Measurements from ENCODE around the gene OLFM2.
"Not testable (repeated sequence)": the region's sequence is repeated elsewhere in the genome, so short reads cannot be mapped to it uniquely, and the experiment has no call there.

DNA sequence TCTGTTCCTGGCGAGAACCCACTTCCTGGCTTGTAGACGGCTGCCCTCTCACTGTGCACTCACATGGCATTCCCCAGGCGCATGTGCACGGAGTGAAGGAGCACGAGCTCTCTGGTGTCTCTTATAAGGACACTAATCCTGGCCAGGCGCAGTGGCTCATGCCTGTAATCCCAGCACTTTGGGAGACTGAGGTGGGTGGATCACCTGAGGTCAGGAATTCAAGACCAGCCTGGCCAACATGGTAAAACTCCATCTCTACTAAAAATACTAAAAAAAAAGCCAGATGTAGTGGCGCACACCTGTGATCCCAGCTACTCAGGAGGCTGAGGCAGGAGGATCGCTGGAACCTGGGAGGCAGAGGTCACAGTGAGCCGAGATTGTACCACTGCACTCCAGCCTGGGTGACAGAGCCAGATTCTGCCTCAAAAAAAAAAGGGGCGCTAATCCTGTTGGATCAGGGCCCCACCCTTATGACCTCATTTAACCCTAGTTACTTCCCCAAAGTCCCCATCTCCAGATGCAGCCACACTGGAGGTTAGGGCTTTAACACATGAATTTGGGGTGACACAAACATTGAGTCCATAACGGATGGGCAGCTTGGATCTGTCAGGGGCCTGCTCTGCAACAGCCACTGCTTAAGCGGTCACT is 92.6 kb downstream of the OLFM2 start:
- not testable (repeated sequence) for TF ChIP-seq EP300 (conservative IDR thresholded peaks at IDR 0.05; ENCODE audit: poor library complexity, severe bottlenecking); POLR2AphosphoS5 (IDR thresholded peaks at IDR 0.05); RAD21 (conservative IDR thresholded peaks at IDR 0.05); EZH2 (IDR thresholded peaks at IDR 0.05; ENCODE audit: borderline replicate concordance, insufficient read depth, low read length, poor library complexity, severe bottlenecking); SMC3 (conservative IDR thresholded peaks at IDR 0.05; ENCODE audit: poor library complexity); TAF1 (IDR thresholded peaks at IDR 0.05; ENCODE audit: low read depth)
- TF ChIP-seq, protein P1, sequence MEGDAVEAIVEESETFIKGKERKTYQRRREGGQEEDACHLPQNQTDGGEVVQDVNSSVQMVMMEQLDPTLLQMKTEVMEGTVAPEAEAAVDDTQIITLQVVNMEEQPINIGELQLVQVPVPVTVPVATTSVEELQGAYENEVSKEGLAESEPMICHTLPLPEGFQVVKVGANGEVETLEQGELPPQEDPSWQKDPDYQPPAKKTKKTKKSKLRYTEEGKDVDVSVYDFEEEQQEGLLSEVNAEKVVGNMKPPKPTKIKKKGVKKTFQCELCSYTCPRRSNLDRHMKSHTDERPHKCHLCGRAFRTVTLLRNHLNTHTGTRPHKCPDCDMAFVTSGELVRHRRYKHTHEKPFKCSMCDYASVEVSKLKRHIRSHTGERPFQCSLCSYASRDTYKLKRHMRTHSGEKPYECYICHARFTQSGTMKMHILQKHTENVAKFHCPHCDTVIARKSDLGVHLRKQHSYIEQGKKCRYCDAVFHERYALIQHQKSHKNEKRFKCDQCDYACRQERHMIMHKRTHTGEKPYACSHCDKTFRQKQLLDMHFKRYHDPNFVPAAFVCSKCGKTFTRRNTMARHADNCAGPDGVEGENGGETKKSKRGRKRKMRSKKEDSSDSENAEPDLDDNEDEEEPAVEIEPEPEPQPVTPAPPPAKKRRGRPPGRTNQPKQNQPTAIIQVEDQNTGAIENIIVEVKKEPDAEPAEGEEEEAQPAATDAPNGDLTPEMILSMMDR (IDR thresholded peaks at IDR 0.05; ENCODE audit: poor library complexity, severe bottlenecking): not testable (repeated sequence)
- TF ChIP-seq, protein P2, sequence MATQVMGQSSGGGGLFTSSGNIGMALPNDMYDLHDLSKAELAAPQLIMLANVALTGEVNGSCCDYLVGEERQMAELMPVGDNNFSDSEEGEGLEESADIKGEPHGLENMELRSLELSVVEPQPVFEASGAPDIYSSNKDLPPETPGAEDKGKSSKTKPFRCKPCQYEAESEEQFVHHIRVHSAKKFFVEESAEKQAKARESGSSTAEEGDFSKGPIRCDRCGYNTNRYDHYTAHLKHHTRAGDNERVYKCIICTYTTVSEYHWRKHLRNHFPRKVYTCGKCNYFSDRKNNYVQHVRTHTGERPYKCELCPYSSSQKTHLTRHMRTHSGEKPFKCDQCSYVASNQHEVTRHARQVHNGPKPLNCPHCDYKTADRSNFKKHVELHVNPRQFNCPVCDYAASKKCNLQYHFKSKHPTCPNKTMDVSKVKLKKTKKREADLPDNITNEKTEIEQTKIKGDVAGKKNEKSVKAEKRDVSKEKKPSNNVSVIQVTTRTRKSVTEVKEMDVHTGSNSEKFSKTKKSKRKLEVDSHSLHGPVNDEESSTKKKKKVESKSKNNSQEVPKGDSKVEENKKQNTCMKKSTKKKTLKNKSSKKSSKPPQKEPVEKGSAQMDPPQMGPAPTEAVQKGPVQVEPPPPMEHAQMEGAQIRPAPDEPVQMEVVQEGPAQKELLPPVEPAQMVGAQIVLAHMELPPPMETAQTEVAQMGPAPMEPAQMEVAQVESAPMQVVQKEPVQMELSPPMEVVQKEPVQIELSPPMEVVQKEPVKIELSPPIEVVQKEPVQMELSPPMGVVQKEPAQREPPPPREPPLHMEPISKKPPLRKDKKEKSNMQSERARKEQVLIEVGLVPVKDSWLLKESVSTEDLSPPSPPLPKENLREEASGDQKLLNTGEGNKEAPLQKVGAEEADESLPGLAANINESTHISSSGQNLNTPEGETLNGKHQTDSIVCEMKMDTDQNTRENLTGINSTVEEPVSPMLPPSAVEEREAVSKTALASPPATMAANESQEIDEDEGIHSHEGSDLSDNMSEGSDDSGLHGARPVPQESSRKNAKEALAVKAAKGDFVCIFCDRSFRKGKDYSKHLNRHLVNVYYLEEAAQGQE (IDR thresholded peaks at IDR 0.05; ENCODE audit: borderline replicate concordance): not testable (repeated sequence)
